CD4-positive, alpha-beta T cell treated with Interleukin-4 for 4 hours (primary cell): ENCODE data around the gene AKR7A2.
"Not testable (repeated sequence)": the region's sequence is repeated elsewhere in the genome, so short reads cannot be mapped to it uniquely, and the experiment has no call there.

Source experiments
- DNase-seq: peaks from one replicate; pipeline ENCODE4 v3.0.0-alpha.2; 2020

Gene AKR7A2

GRCh38 chr1:19324665-19324990 is 12.7 kb upstream of the AKR7A2 start:
- no peak for DNase-seq

- no peak for DNase-seq
Observed at GRCh38 chr1:19323987-19324664, 12.2 kb upstream of the AKR7A2 start.

- no peak for DNase-seq
Observed at GRCh38 chr1:19322481-19322880, 10.5 kb upstream of the AKR7A2 start.

GRCh38 chr1:19321071-19321470 is 9.1 kb upstream of the AKR7A2 start:
- DNase-seq: no peak

GRCh38 chr1:19319196-19319595 is 7.3 kb upstream of the AKR7A2 start:
- no peak for DNase-seq

- no peak for DNase-seq
Observed at GRCh38 chr1:19317126-19317910, 5.4 kb upstream of the AKR7A2 start.

- no peak for DNase-seq
Observed at GRCh38 chr1:19315378-19316198, 3.6 kb upstream of the AKR7A2 start.

- DNase-seq: no peak
Observed at GRCh38 chr1:19313961-19314882, 2.3 kb upstream of the AKR7A2 start.

GRCh38 chr1:19313636-19313959 is 1.7 kb upstream of the AKR7A2 start:
- no peak for DNase-seq

GRCh38 chr1:19312782-19313635 is 1.1 kb upstream of the AKR7A2 start:
- DNase-seq: no peak

- no peak for DNase-seq
Observed at GRCh38 chr1:19311503-19311930, 427 bp downstream of the AKR7A2 start.

GRCh38 chr1:19310720-19311502 is 1.0 kb downstream of the AKR7A2 start:
- no peak for DNase-seq

GRCh38 chr1:19310061-19310460 is 1.9 kb downstream of the AKR7A2 start:
- DNase-seq: no peak

- no peak for DNase-seq
Observed at GRCh38 chr1:19309123-19309813, 2.7 kb downstream of the AKR7A2 start.

GRCh38 chr1:19308509-19308907 is 3.4 kb downstream of the AKR7A2 start:
- DNase-seq: no peak

- no peak for DNase-seq
Observed at GRCh38 chr1:19307794-19308508, 4.0 kb downstream of the AKR7A2 start.

GRCh38 chr1:19306941-19307340 is 5.0 kb downstream of the AKR7A2 start:
- no peak for DNase-seq

- no peak for DNase-seq
Observed at GRCh38 chr1:19305880-19306279, 6.1 kb downstream of the AKR7A2 start.

GRCh38 chr1:19304081-19304480 is 7.9 kb downstream of the AKR7A2 start:
- not testable (repeated sequence) for DNase-seq

- no peak for DNase-seq
Observed at GRCh38 chr1:19300211-19300610, 11.7 kb downstream of the AKR7A2 start.
